ENCODE results near the gene GSTO2.
A peak's percentile ranks its signal among the peaks of the same experiment; 100 is the strongest.

GSTO2 gene

DNA sequence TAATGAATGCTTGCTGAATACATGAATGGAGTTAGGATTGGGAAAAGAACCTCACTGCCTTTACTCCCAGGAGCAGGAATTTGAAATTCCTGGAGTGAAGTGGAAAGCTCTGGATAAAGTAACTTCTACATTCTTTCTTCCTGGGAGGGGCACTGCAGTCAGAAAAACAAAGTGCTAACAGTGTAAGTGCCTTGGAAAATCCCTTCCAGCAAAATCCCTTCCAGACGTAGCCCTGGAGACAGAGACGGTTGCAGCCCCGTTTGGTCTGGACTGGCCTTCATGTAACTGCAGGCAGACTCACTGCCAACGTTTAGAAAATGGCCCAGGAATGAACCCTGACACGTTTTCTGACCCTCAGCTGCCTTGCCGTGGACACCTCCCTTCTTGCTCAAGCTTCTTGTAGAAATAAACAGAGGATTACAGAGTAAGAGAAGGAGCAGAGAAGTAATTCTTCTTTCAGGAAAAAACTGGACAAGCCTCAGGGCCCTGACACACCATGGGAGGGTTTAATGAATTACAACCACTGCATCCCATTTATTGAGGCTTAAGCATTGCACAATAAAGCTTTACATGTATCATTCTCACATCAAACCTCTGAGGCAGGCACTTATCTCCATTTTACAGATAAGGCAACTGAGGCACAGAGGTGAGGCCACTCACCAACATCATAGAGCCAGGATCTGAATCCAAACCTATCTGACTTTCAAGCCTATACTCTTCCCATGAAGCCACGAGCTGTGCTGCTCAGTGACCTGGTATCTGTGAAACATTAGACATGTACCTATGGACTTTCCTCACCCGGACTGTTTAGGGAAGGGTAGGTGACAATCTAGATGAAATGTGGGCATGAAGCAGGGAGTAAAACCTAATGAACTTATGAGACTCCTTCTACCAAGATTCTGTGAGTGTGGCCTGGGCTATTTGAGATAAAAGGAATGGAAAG is 61.5 kb downstream of the GSTO2 start:
- no peak overlapping the region for H3K4me3 ChIP-seq (ENCODE audit: low read depth, low read length)
- no peak overlapping the region for H3K4me2 ChIP-seq (ENCODE audit: low read length)
- no peaks in the 10 kb centered on the region for H3K36me3 ChIP-seq (ENCODE audit: control insufficient read depth, insufficient read depth, low read length)
- peak overlapping the region; percentile 51 for H3K27ac ChIP-seq
- H3K79me2 ChIP-seq = peaks cover 30% of the 10 kb centered on the region
- H2AFZ ChIP-seq = no peak overlapping the region
- no peaks in the 10 kb centered on the region for H3K9me3 ChIP-seq (ENCODE audit: control insufficient read depth, low read length)
- H3K4me1 ChIP-seq = peaks cover 2% of the 10 kb centered on the region
- no peaks in the 10 kb centered on the region for H3K27me3 ChIP-seq (ENCODE audit: control insufficient read depth, insufficient read depth, low read length)
- no peak overlapping the region for H3K9ac ChIP-seq
- TF ChIP-seq, protein P1, sequence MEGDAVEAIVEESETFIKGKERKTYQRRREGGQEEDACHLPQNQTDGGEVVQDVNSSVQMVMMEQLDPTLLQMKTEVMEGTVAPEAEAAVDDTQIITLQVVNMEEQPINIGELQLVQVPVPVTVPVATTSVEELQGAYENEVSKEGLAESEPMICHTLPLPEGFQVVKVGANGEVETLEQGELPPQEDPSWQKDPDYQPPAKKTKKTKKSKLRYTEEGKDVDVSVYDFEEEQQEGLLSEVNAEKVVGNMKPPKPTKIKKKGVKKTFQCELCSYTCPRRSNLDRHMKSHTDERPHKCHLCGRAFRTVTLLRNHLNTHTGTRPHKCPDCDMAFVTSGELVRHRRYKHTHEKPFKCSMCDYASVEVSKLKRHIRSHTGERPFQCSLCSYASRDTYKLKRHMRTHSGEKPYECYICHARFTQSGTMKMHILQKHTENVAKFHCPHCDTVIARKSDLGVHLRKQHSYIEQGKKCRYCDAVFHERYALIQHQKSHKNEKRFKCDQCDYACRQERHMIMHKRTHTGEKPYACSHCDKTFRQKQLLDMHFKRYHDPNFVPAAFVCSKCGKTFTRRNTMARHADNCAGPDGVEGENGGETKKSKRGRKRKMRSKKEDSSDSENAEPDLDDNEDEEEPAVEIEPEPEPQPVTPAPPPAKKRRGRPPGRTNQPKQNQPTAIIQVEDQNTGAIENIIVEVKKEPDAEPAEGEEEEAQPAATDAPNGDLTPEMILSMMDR (IDR thresholded peaks at IDR 0.05) = no peak

DNA sequence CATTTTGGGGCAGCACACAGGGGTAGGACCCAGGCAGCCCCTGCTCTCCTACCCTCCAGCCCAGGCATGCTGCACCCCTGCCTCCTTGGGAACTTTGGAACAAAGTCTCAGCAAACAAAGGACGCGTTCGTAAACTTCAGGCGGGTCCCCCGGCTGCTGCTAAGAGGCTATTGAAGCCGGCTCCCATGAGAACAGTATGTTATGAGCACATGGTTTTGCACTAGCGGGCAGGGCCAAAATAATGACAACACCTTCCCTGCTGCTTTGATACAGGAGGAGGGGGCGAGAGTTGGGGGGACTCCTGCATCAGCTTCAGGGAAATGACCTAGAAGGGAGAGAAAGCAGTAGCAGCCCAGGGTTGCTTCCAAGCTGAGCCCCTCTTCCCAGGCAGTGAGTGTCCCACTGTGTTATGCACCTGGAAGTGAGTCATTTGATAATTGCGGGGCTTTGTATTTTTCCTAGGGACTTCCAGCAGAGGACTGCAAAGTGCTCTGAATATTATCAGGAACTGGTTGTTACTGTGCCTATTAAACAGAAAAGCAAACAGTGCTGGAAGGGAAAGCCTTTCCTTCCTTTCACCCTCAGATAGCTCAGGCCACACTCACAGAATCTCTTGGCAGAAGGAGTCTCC is 62.3 kb downstream of the GSTO2 start:
- H3K36me3 ChIP-seq (ENCODE audit: control insufficient read depth, insufficient read depth, low read length) = no peaks in the 10 kb centered on the region
- H3K9me3 ChIP-seq (ENCODE audit: control insufficient read depth, low read length) = no peaks in the 10 kb centered on the region
- H3K79me2 ChIP-seq = peaks cover 30% of the 10 kb centered on the region
- H3K27ac ChIP-seq = peak overlapping the region; percentile 51
- no peak overlapping the region for H3K4me2 ChIP-seq (ENCODE audit: low read length)
- H3K4me1 ChIP-seq = peaks cover 2% of the 10 kb centered on the region
- H2AFZ ChIP-seq = no peak overlapping the region
- H3K9ac ChIP-seq = no peak overlapping the region
- no peak overlapping the region for H3K4me3 ChIP-seq (ENCODE audit: low read depth, low read length)
- TF ChIP-seq, protein P1 (IDR thresholded peaks at IDR 0.05) = no peak
- H3K27me3 ChIP-seq (ENCODE audit: control insufficient read depth, insufficient read depth, low read length) = no peaks in the 10 kb centered on the region

DNA sequence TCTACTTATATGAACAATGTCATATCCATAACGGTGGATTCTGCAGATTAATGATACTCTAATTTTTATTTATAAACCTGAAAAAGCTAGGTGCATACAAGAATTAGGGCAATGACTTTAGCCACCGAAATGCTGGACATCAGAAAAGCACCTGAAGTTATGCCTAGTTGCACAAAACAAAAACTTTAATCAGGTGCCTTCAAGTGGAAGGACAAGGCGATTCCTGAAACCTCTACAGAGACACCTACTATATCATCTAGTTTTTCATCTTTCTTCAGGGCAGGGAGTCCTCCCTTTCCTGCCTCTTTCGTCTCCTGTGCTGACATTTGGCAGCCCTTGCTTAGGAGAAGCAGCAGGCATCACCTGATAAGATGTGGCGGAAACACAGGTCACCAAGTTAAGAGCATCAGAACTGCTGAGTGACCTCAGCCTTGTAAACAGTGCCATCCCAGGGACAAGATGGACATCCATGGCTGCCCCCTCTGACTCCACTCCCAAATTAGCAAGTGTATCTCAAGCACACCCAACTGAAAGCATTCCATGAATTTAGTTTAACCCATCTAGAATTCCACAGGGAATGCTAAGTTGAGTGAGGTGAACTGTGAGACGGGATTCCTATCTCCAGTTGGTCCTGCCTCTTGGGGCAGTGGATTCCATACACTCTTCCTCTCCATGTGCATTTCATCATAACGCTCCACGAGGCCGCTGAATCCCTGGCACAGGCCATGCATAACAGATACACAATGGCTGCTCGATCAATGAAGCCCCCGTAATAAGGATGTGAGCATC is 63.5 kb downstream of the GSTO2 start:
- H3K79me2 ChIP-seq = peaks cover 35% of the 10 kb centered on the region
- H3K27ac ChIP-seq = peak overlapping the region; percentile 51
- no peaks in the 10 kb centered on the region for H3K9me3 ChIP-seq (ENCODE audit: control insufficient read depth, low read length)
- H3K4me2 ChIP-seq (ENCODE audit: low read length) = no peak overlapping the region
- TF ChIP-seq, protein P1 (IDR thresholded peaks at IDR 0.05) = no peak
- H3K4me3 ChIP-seq (ENCODE audit: low read depth, low read length) = no peak overlapping the region
- peaks cover 2% of the 10 kb centered on the region for H3K4me1 ChIP-seq
- H3K36me3 ChIP-seq (ENCODE audit: control insufficient read depth, insufficient read depth, low read length) = no peaks in the 10 kb centered on the region
- no peaks in the 10 kb centered on the region for H3K27me3 ChIP-seq (ENCODE audit: control insufficient read depth, insufficient read depth, low read length)
- H2AFZ ChIP-seq = no peak overlapping the region
- no peak overlapping the region for H3K9ac ChIP-seq

DNA sequence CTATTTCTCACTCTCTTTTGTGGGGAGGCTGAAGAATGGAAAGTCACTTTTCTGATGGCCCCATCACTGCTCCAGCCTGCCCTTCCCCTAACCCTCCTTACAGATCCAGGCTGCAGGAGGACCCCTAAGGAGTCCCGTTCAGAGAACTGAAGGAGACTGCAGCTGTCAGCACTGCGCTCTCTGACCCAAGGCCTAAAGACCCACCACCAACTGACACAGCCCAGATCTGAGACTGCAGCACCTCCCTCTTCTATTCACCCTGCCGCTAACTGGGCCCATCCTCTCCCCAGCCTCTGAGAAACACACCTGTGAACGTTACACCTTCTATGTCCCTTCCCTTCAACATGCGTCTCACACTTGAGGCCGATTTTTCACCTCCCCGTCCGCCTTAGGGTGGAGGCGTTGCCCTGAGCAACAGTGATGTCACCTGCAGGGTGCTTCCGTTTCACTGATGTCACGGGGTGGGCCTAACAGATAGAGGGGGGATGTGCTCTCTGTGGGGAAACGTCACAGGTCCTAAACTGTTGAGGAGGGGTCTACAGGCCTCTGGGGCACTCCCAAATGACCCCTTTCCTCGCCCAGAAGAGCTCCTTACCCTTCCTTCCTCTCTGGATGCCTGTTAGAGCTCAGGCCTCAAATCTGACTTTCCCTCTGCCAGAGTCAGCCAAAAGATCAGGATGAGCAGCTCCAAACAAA is 64.2 kb downstream of the GSTO2 start:
- no peak overlapping the region for H3K4me2 ChIP-seq (ENCODE audit: low read length)
- no peaks in the 10 kb centered on the region for H3K27me3 ChIP-seq (ENCODE audit: control insufficient read depth, insufficient read depth, low read length)
- H3K4me1 ChIP-seq = peaks cover 2% of the 10 kb centered on the region
- H3K4me3 ChIP-seq (ENCODE audit: low read depth, low read length) = no peak overlapping the region
- no peaks in the 10 kb centered on the region for H3K9me3 ChIP-seq (ENCODE audit: control insufficient read depth, low read length)
- TF ChIP-seq, protein P1 (IDR thresholded peaks at IDR 0.05) = no peak
- peak overlapping the region; percentile 51 for H3K27ac ChIP-seq
- peaks cover 35% of the 10 kb centered on the region for H3K79me2 ChIP-seq
- no peaks in the 10 kb centered on the region for H3K36me3 ChIP-seq (ENCODE audit: control insufficient read depth, insufficient read depth, low read length)
- no peak overlapping the region for H3K9ac ChIP-seq
- H2AFZ ChIP-seq = no peak overlapping the region
